Measurements from ENCODE around the gene SGCD.

SGCD gene

GRCh38 chr5:156363861-156364260 is 36.9 kb downstream of the SGCD start:
- no peak for DNase-seq

GRCh38 chr5:156366521-156366920 is 39.6 kb downstream of the SGCD start:
- no peak for DNase-seq

GRCh38 chr5:156367597-156367996 is 40.6 kb downstream of the SGCD start:
- no peak for DNase-seq

- no peak for DNase-seq
Observed at GRCh38 chr5:156375895-156376495, 49.0 kb downstream of the SGCD start.

- DNase-seq: no peak
Observed at GRCh38 chr5:156376751-156377150, 49.8 kb downstream of the SGCD start.

GRCh38 chr5:156378159-156378558 is 51.2 kb downstream of the SGCD start:
- DNase-seq: no peak

- DNase-seq: no peak
Observed at GRCh38 chr5:156379206-156379605, 52.2 kb downstream of the SGCD start.

GRCh38 chr5:156380848-156381247 is 53.9 kb downstream of the SGCD start:
- no peak for DNase-seq

- DNase-seq: no peak
Observed at GRCh38 chr5:156383510-156384265, 56.7 kb downstream of the SGCD start.

- no peak for DNase-seq
Observed at GRCh38 chr5:156385416-156385815, 58.5 kb downstream of the SGCD start.

- DNase-seq: no peak
Observed at GRCh38 chr5:156386976-156387375, 60.0 kb downstream of the SGCD start.

- DNase-seq: no peak
Observed at GRCh38 chr5:156387391-156387790, 60.4 kb downstream of the SGCD start.

- DNase-seq: no peak
Observed at GRCh38 chr5:156388233-156388632, 61.3 kb downstream of the SGCD start.

- DNase-seq: no peak
Observed at GRCh38 chr5:156391139-156391538, 64.2 kb downstream of the SGCD start.

GRCh38 chr5:156393980-156394379 is 67.0 kb downstream of the SGCD start:
- no peak for DNase-seq

- DNase-seq: no peak
Observed at GRCh38 chr5:156394642-156395305, 67.8 kb downstream of the SGCD start.

- DNase-seq: no peak
Observed at GRCh38 chr5:156395306-156395675, 68.3 kb downstream of the SGCD start.

- no peak for DNase-seq
Observed at GRCh38 chr5:156396063-156396829, 69.3 kb downstream of the SGCD start.

GRCh38 chr5:156396830-156397081 is 69.8 kb downstream of the SGCD start:
- no peak for DNase-seq

- no peak for DNase-seq
Observed at GRCh38 chr5:156399323-156399722, 72.4 kb downstream of the SGCD start.

GRCh38 chr5:156400231-156400986 is 73.4 kb downstream of the SGCD start:
- no peak for DNase-seq

GRCh38 chr5:156401804-156402203 is 74.8 kb downstream of the SGCD start:
- DNase-seq: no peak

- no peak for DNase-seq
Observed at GRCh38 chr5:156402387-156402921, 75.5 kb downstream of the SGCD start.
